Small intestine (tissue), 7 donors: Measurements from ENCODE around the gene PRSS1. TPM values are rescaled to one million over a fixed set of nuclear protein-coding genes. Genes with fewer than 3 reads are reported as not detected.
"Not testable (repeated sequence)": the region's sequence is repeated elsewhere in the genome, so short reads cannot be mapped to it uniquely, and the experiment has no call there.

Experiments
- DNase-seq, 2 donors: peaks; one replicate each; pipeline versions ENCODE4 v3.0.0 to v3.0.0-alpha.2; 2013
- FAIRE-seq: peaks from 2 replicates; lab custom pipeline; 2012; peaks lifted over from hg19 to GRCh38; lab: Jason Lieb, UNC
- H3K27ac ChIP-seq, 3 donors: one replicate each; pipeline ENCODE4 v1.5.1; 2013; ENCODE audit warnings: low read length in 2 of 3, mild to moderate bottlenecking in 2 of 3, control low read depth in 1 of 3, inconsistent platforms in 1 of 3, low read depth in 1 of 3, moderate library complexity in 1 of 3
- H3K27me3 ChIP-seq, 3 donors: one replicate each; pipeline ENCODE4 v1.6.1; 2013; ENCODE audit warnings: low read length in 3 of 3, inconsistent platforms in 1 of 3; ENCODE audit not compliant: control insufficient read depth in 3 of 3, insufficient read depth in 3 of 3
- H3K36me3 ChIP-seq, 3 donors: one replicate each; pipeline ENCODE4 v1.6.1; 2013; ENCODE audit warnings: low read length in 3 of 3, inconsistent platforms in 1 of 3, low read depth in 1 of 3, mild to moderate bottlenecking in 1 of 3, moderate library complexity in 1 of 3; ENCODE audit not compliant: control insufficient read depth in 3 of 3, insufficient read depth in 2 of 3
- H3K4me1 ChIP-seq, 3 donors: one replicate each; pipeline ENCODE4 v1.6.1; 2013; ENCODE audit warnings: low read length in 2 of 3, inconsistent platforms in 1 of 3, low read depth in 1 of 3, mild to moderate bottlenecking in 1 of 3, moderate library complexity in 1 of 3; ENCODE audit not compliant: control insufficient read depth in 3 of 3, insufficient read depth in 2 of 3
- H3K4me3 ChIP-seq, 3 donors: one replicate each; pipeline ENCODE4 v1.5.1; 2013; ENCODE audit warnings: low read length in 3 of 3, control low read depth in 1 of 3, inconsistent platforms in 1 of 3, low read depth in 1 of 3, mild to moderate bottlenecking in 1 of 3, moderate library complexity in 1 of 3
- H3K9me3 ChIP-seq, 2 donors: one replicate each; pipeline ENCODE4 v1.6.1; 2013; ENCODE audit warnings: low read depth in 1 of 2, low read length in 1 of 2; ENCODE audit not compliant: control insufficient read depth in 2 of 2, insufficient read depth in 1 of 2
- WGBS, 3 donors: extraction: QIAGEN DNeasy Blood & Tissue Kit; methylation state at CpG; one replicate each; pipeline ENCODE4 v1.1.7; 2013; 5-methylcytosine and 5-hydroxymethylcytosine counted together
- polyA plus RNA-seq, 4 donors: library from polyadenylated mRNA; stranded (reverse) in 3 of 4; unstranded in 1 of 4; fragments of 200-250 nt in 3 of 4; fragments of 120-200 nt in 1 of 4; gene quantifications; one replicate each; pipeline versions ENCODE4 v1.2.1 to v1.2.3, GENCODE V29; 2013
- donor health status: healthy with polysubstance abuse.
- donor health status: control.
- donor health status: control.
- donor health status: Bipolar disorder and iron deficiency.
- donor health status: healthy.

Gene PRSS1
- polyA plus RNA-seq, 4 donors, result 0.06 to 28.2 (median 15.0) TPM

GRCh38 chr7:142772051-142772450 lies 22.8 kb downstream of the PRSS1 start:
- no peak overlapping the region for H3K27ac ChIP-seq
- H3K36me3 ChIP-seq, result no peaks in the 10 kb centered on the region
- H3K27me3 ChIP-seq, result peaks cover 0 to 17% (median 3%) of the 10 kb centered on the region in 3 donors
- no peaks in the 10 kb centered on the region for H3K4me1 ChIP-seq
- H3K9me3 ChIP-seq, result no peaks in the 10 kb centered on the region
- FAIRE-seq, result no peak
- 59 to 77% (median 61%) methylated on average over 6 of the region's 6 CpGs for WGBS, 3 donors
- H3K4me3 ChIP-seq, result no peak overlapping the region
- DNase-seq, result no peak

- no peaks in the 10 kb centered on the region for H3K9me3 ChIP-seq
- no peaks in the 10 kb centered on the region for H3K4me1 ChIP-seq
- no peaks in the 10 kb centered on the region for H3K36me3 ChIP-seq
- FAIRE-seq, result no peak
- DNase-seq, result no peak
- no peak overlapping the region for H3K4me3 ChIP-seq
- peaks cover 0 to 17% (median 3%) of the 10 kb centered on the region in 3 donors for H3K27me3 ChIP-seq
- no peak overlapping the region for H3K27ac ChIP-seq
Observed at GRCh38 chr7:142772673-142773072, 23.4 kb downstream of the PRSS1 start.

GRCh38 chr7:142773230-142773629 lies 24.0 kb downstream of the PRSS1 start:
- DNase-seq (no peak), FAIRE-seq (no peak)
- peaks cover 0 to 17% (median 3%) of the 10 kb centered on the region in 3 donors for H3K27me3 ChIP-seq
- H3K36me3 ChIP-seq, result no peaks in the 10 kb centered on the region
- H3K4me3 ChIP-seq, result no peak overlapping the region
- H3K27ac ChIP-seq, result no peak overlapping the region
- WGBS, 3 donors, result 72 to 90% (median 81%) methylated on average over 12 of the region's 12 CpGs
- no peaks in the 10 kb centered on the region for H3K9me3 ChIP-seq
- no peaks in the 10 kb centered on the region for H3K4me1 ChIP-seq

- Histone ChIP-seq H3K27ac (no peak overlapping the region), H3K4me1 (no peaks in the 10 kb centered on the region), H3K36me3 (no peaks in the 10 kb centered on the region), H3K9me3 (no peaks in the 10 kb centered on the region), H3K4me3 (no peak overlapping the region), H3K27me3 (peaks cover 0 to 17% (median 3%) of the 10 kb centered on the region in 3 donors)
- FAIRE-seq (no peak), DNase-seq (no peak)
- WGBS, 3 donors, result 69 to 83% (median 70%) methylated on average over 4 of the region's 4 CpGs
Observed at GRCh38 chr7:142773937-142774744, 24.9 kb downstream of the PRSS1 start.

GRCh38 chr7:142774826-142775225 lies 25.6 kb downstream of the PRSS1 start:
- peaks cover 0 to 15% (median 3%) of the 10 kb centered on the region in 3 donors for H3K27me3 ChIP-seq
- no peaks in the 10 kb centered on the region for H3K9me3 ChIP-seq
- no peak overlapping the region for H3K27ac ChIP-seq
- no peaks in the 10 kb centered on the region for H3K4me1 ChIP-seq
- DNase-seq, result no peak
- no peak for FAIRE-seq
- no peak overlapping the region for H3K4me3 ChIP-seq
- WGBS, 3 donors, result 51 to 80% (median 52%) methylated on average over 8 of the region's 8 CpGs
- H3K36me3 ChIP-seq, result no peaks in the 10 kb centered on the region

- not testable (repeated sequence) for H3K4me1 ChIP-seq, FAIRE-seq, DNase-seq, H3K4me3 ChIP-seq, H3K9me3 ChIP-seq, H3K36me3 ChIP-seq
- peaks cover 0 to 11% (median 3%) of the 10 kb centered on the region in 3 donors for H3K27me3 ChIP-seq
- peak overlapping the region in 1 of 3 donors; percentile 7 for H3K27ac ChIP-seq
- 66 to 82% (median 72%) methylated on average over 6 of the region's 6 CpGs for WGBS, 3 donors
Observed at GRCh38 chr7:142775351-142776115, 26.3 kb downstream of the PRSS1 start.

- no peak for DNase-seq
- Histone ChIP-seq H3K27ac (peak overlapping the region in 1 of 3 donors; percentile 7), H3K4me1 (no peaks in the 10 kb centered on the region), H3K36me3 (no peaks in the 10 kb centered on the region), H3K27me3 (peaks cover 0 to 5% (median 3%) of the 10 kb centered on the region in 3 donors), H3K4me3 (no peak overlapping the region), H3K9me3 (no peaks in the 10 kb centered on the region)
- FAIRE-seq, result no peak
- WGBS, 3 donors, result 61 to 80% (median 66%) methylated on average over 9 of the region's 9 CpGs
Observed at GRCh38 chr7:142776206-142776844, 27.1 kb downstream of the PRSS1 start.

GRCh38 chr7:142776845-142777225 lies 27.6 kb downstream of the PRSS1 start:
- not testable (repeated sequence) for FAIRE-seq, H3K4me1 ChIP-seq, H3K4me3 ChIP-seq, H3K9me3 ChIP-seq, H3K36me3 ChIP-seq, H3K27me3 ChIP-seq, H3K27ac ChIP-seq, DNase-seq
- WGBS, 3 donors, result 90 to 100% (median 95%) methylated on average over 2 of the region's 2 CpGs
